Measurements from ENCODE around the gene KCNJ16.

Gene KCNJ16

DNA sequence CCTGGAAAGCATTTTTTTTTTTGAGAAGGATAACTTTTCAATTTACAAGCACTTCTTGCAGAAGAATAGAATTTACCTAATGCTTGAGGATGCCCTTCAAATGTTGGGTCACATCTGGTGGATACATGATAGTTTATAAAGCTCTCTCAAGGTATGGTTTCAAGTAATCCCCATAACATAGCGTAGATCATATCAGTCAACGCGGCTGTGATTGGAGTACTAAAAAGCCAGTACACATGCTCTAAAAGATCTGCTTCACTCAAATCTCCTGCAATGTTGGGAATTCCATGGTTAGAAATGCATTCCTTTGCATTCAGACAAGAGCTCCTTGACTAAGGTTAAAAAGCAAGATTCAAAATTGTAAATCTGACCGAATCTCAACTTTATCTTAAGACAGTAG, 3.9 kb upstream of the KCNJ16 start:
- H3K27ac ChIP-seq (ENCODE audit: low read length): no peak overlapping the region
- H3K4me1 ChIP-seq (ENCODE audit: control insufficient read depth in 1 of 2, insufficient read depth in 2 of 2, low read length in 2 of 2): no peaks in the 10 kb centered on the region
- no peaks in the 10 kb centered on the region for H3K9me3 ChIP-seq (ENCODE audit: control insufficient read depth in 1 of 2, low read length in 2 of 2)
- no peaks in the 10 kb centered on the region for H3K27me3 ChIP-seq (ENCODE audit: low read depth, low read length)
- no peak overlapping the region for H3K4me3 ChIP-seq (ENCODE audit: low read depth in 1 of 2, low read length in 2 of 2)
- H3K36me3 ChIP-seq (ENCODE audit: control insufficient read depth in 1 of 2, insufficient read depth in 2 of 2, low read length in 2 of 2): no peaks in the 10 kb centered on the region

DNA sequence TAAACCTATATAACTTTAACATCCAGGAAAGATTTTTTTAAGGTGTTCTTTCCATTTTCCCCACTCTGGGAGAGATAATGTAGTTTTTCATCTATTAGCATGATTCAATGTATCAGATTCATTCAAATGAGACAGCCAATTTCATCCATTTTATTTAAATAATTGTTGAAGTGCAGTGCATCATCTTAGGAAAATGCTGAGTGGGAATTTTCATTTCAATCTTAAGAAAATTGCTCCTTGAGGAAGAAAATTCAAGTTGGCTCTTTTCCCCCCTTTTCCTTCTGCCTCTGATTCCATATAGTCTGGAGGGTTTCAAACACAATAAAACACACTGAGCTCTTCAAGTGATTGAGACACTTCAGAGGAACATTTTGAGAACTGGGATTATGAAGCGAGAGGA, 3.4 kb upstream of the KCNJ16 start:
- no peak overlapping the region for H3K27ac ChIP-seq (ENCODE audit: low read length)
- H3K4me1 ChIP-seq (ENCODE audit: control insufficient read depth in 1 of 2, insufficient read depth in 2 of 2, low read length in 2 of 2): no peaks in the 10 kb centered on the region

DNA sequence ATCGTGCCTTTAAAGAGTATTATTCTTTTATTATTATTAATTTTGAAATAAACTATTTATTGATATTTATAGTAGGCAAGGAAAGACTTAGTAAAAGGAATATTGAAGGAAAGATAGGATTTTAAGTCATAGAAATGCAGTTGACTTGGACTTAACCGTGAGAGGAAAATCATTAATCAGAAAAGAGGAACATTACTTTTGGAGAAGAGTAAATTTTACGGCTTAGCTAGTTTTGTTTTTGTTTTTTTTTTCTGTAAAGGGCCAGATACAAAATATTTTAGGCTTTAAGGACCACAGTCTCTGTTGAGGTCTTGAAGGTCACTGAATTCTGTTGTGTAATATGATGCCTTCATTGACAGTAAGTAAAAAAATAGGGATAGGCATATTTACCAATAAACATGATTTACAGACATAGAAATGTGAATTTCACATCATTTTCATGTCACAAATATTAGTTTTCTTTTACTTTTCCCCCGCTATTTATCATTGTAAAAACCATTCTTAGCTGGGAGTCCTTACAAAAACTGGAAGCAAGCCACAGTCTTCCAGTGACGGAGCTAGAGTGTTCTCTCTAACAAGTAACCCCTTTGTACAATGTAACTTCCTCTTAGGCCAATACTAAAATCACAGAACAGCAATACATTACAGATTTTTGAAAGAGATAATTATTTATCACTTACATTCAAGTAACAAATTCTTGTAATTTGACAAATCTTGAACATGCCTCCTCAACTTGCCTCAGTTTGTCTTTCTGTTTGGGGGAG, 2.3 kb upstream of the KCNJ16 start:
- Histone ChIP-seq H3K9me3 (ENCODE audit: control insufficient read depth in 1 of 2, low read length in 2 of 2) (no peaks in the 10 kb centered on the region), H3K27me3 (ENCODE audit: low read depth, low read length) (no peaks in the 10 kb centered on the region), H3K4me3 (ENCODE audit: low read depth in 1 of 2, low read length in 2 of 2) (no peak overlapping the region), H3K36me3 (ENCODE audit: control insufficient read depth in 1 of 2, insufficient read depth in 2 of 2, low read length in 2 of 2) (no peaks in the 10 kb centered on the region), H3K4me1 (ENCODE audit: control insufficient read depth in 1 of 2, insufficient read depth in 2 of 2, low read length in 2 of 2) (no peaks in the 10 kb centered on the region), H3K27ac (ENCODE audit: low read length) (no peak overlapping the region)

More for the DNA sequence above, 3.4 kb upstream of the KCNJ16 start:
- H3K4me3 ChIP-seq (ENCODE audit: low read depth in 1 of 2, low read length in 2 of 2): no peak overlapping the region
- H3K36me3 ChIP-seq (ENCODE audit: control insufficient read depth in 1 of 2, insufficient read depth in 2 of 2, low read length in 2 of 2): no peaks in the 10 kb centered on the region
- H3K9me3 ChIP-seq (ENCODE audit: control insufficient read depth in 1 of 2, low read length in 2 of 2): no peaks in the 10 kb centered on the region
- no peaks in the 10 kb centered on the region for H3K27me3 ChIP-seq (ENCODE audit: low read depth, low read length)

DNA sequence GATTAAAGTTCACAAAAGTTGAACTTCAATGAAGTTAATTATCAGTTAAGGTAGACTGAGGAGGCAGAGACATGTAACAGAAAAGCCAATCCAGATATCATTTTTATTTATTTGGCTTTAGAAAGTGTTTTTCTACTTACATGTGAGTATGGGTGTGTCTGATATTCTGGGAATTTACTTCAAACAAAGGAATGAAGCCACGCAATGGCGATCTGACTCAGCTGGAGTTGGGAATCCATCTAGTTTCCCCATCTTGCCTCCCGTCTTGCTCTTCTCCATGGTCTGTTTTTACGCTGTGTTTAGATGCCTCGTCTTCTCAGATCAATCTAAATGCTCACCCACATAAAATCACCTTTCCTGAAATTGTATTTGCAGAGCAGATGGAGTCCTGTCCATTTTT, 1.7 kb upstream of the KCNJ16 start:
- H3K9me3 ChIP-seq (ENCODE audit: control insufficient read depth in 1 of 2, low read length in 2 of 2): no peaks in the 10 kb centered on the region
- H3K4me3 ChIP-seq (ENCODE audit: low read depth in 1 of 2, low read length in 2 of 2): no peak overlapping the region
- no peaks in the 10 kb centered on the region for H3K27me3 ChIP-seq (ENCODE audit: low read depth, low read length)
- H3K27ac ChIP-seq (ENCODE audit: low read length): no peak overlapping the region
- H3K4me1 ChIP-seq (ENCODE audit: control insufficient read depth in 1 of 2, insufficient read depth in 2 of 2, low read length in 2 of 2): no peaks in the 10 kb centered on the region
- no peaks in the 10 kb centered on the region for H3K36me3 ChIP-seq (ENCODE audit: control insufficient read depth in 1 of 2, insufficient read depth in 2 of 2, low read length in 2 of 2)

DNA sequence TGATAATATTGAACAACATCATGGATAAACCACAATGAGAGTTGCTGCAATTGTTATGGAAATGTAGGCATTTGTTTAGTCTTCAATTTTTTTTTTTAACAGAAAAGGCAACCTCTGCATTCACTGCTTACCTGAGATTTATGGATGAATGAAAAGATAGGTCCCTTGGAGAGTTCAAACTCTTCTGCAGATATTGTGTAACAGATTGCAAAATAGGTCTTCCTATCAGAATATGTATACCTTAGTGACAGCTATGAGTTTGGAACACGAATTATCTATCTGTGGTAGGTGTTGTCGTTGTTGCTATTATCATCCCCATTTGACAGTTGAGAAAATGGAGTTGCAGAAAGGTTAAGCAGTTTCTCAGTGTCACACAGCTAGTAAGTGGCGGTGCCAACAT, 1.2 kb upstream of the KCNJ16 start:
- Histone ChIP-seq H3K4me1 (ENCODE audit: control insufficient read depth in 1 of 2, insufficient read depth in 2 of 2, low read length in 2 of 2) (no peaks in the 10 kb centered on the region), H3K36me3 (ENCODE audit: control insufficient read depth in 1 of 2, insufficient read depth in 2 of 2, low read length in 2 of 2) (no peaks in the 10 kb centered on the region), H3K27me3 (ENCODE audit: low read depth, low read length) (no peaks in the 10 kb centered on the region), H3K27ac (ENCODE audit: low read length) (no peak overlapping the region), H3K9me3 (ENCODE audit: control insufficient read depth in 1 of 2, low read length in 2 of 2) (no peaks in the 10 kb centered on the region), H3K4me3 (ENCODE audit: low read depth in 1 of 2, low read length in 2 of 2) (no peak overlapping the region)

DNA sequence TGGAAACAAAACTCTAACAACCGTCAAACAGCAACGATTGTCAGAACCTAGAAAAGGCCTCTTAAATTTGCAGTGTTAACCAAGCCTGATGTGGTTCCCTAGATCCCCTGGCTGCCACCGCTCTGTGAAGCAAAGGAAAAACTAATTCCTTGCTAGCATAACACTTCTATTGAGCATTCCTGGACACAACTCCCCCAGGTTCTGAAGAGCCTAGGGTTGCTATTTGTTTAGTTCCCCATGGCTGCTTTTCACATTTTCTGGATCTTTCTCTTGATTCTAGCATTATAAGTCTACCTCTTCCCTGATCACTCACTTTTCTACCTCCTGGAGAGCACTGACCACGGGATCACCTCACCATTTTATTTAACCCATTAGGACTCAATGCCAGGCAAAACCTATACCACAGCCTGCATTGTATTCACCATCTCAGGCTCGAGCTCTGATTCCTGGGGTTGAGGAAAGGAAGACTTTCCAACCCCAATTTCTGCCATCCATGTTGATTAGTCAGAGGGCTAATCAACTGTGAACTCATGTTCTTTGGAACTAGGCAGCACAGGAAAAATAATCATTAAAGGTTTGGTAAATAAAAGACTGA, 692 bp upstream of the KCNJ16 start:
- no peak overlapping the region for H3K4me3 ChIP-seq (ENCODE audit: low read depth in 1 of 2, low read length in 2 of 2)
- H3K36me3 ChIP-seq (ENCODE audit: control insufficient read depth in 1 of 2, insufficient read depth in 2 of 2, low read length in 2 of 2): no peaks in the 10 kb centered on the region
- H3K27ac ChIP-seq (ENCODE audit: low read length): no peak overlapping the region
- no peaks in the 10 kb centered on the region for H3K27me3 ChIP-seq (ENCODE audit: low read depth, low read length)
- H3K4me1 ChIP-seq (ENCODE audit: control insufficient read depth in 1 of 2, insufficient read depth in 2 of 2, low read length in 2 of 2): no peaks in the 10 kb centered on the region
- no peaks in the 10 kb centered on the region for H3K9me3 ChIP-seq (ENCODE audit: control insufficient read depth in 1 of 2, low read length in 2 of 2)

DNA sequence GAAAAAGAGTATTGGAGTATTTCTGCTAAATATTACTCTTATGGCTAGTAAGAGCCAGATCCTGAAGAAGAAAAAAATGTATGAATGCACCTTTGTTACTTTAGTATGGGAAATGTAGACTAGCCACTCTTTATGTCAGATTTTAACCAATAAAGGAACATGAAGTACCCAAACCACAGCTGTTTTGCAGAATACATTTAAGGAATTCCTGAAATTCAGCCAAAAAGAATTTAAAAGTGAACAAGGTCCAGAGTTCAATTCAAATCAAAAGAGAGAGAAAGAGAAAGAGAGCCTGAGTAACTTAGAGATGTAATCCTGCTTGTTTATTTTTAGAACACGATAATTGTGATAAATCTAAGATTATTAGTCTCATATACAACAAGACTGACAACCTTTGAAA, 1.2 kb downstream of the KCNJ16 start:
- no peak overlapping the region for H3K4me3 ChIP-seq (ENCODE audit: low read depth in 1 of 2, low read length in 2 of 2)
- H3K36me3 ChIP-seq (ENCODE audit: control insufficient read depth in 1 of 2, insufficient read depth in 2 of 2, low read length in 2 of 2): no peaks in the 10 kb centered on the region
- H3K4me1 ChIP-seq (ENCODE audit: control insufficient read depth in 1 of 2, insufficient read depth in 2 of 2, low read length in 2 of 2): peaks cover 0 to 4% of the 10 kb centered on the region in 2 donors
- H3K9me3 ChIP-seq (ENCODE audit: control insufficient read depth in 1 of 2, low read length in 2 of 2): no peaks in the 10 kb centered on the region
- H3K27ac ChIP-seq (ENCODE audit: low read length): no peak overlapping the region
- H3K27me3 ChIP-seq (ENCODE audit: low read depth, low read length): no peaks in the 10 kb centered on the region

DNA sequence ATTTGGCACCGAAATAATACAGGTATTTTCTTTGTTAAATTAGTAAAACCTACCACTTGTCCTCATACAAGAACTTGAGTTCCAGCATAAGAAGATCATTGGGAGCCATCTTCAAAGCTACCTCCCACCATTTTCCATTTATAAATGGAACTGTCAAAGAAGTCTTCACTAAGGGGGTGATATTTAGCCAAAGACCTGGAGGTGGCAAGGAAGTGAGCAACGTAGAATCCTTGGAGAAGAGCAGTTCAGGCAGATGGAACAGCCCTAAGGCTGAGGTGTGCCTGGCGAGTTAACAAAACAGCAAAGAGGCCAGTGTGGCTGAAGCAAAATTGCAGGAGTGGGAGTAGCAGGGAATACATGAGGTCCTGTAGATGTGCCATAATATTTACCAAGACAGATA, 1.8 kb downstream of the KCNJ16 start:
- Histone ChIP-seq H3K27ac (ENCODE audit: low read length) (no peak overlapping the region), H3K4me3 (ENCODE audit: low read depth in 1 of 2, low read length in 2 of 2) (no peak overlapping the region), H3K4me1 (ENCODE audit: control insufficient read depth in 1 of 2, insufficient read depth in 2 of 2, low read length in 2 of 2) (peaks cover 0 to 4% of the 10 kb centered on the region in 2 donors), H3K27me3 (ENCODE audit: low read depth, low read length) (no peaks in the 10 kb centered on the region), H3K36me3 (ENCODE audit: control insufficient read depth in 1 of 2, insufficient read depth in 2 of 2, low read length in 2 of 2) (no peaks in the 10 kb centered on the region), H3K9me3 (ENCODE audit: control insufficient read depth in 1 of 2, low read length in 2 of 2) (no peaks in the 10 kb centered on the region)

DNA sequence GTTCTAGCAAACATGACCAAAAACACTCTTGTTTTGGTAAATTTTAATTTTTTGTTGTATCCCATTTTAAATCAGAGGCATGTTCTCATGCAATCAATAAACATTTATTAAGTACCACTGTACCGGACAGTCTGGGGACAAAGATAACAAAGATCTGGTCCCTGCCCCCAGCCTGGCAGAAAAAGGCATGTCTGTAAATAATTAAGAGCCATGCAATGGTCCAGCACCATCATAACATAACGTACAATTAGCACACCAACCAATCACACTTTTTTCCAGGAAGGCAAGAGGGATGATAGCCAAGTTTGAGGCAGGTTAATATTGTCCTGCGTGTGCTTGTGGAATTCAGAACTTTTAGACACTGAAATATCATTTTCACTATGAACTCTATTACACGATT, 3.5 kb downstream of the KCNJ16 start:
- Histone ChIP-seq H3K4me3 (ENCODE audit: low read depth in 1 of 2, low read length in 2 of 2) (no peak overlapping the region), H3K9me3 (ENCODE audit: control insufficient read depth in 1 of 2, low read length in 2 of 2) (no peaks in the 10 kb centered on the region), H3K36me3 (ENCODE audit: control insufficient read depth in 1 of 2, insufficient read depth in 2 of 2, low read length in 2 of 2) (no peaks in the 10 kb centered on the region), H3K4me1 (ENCODE audit: control insufficient read depth in 1 of 2, insufficient read depth in 2 of 2, low read length in 2 of 2) (peaks cover 0 to 4% of the 10 kb centered on the region in 2 donors), H3K27ac (ENCODE audit: low read length) (no peak overlapping the region), H3K27me3 (ENCODE audit: low read depth, low read length) (no peaks in the 10 kb centered on the region)

DNA sequence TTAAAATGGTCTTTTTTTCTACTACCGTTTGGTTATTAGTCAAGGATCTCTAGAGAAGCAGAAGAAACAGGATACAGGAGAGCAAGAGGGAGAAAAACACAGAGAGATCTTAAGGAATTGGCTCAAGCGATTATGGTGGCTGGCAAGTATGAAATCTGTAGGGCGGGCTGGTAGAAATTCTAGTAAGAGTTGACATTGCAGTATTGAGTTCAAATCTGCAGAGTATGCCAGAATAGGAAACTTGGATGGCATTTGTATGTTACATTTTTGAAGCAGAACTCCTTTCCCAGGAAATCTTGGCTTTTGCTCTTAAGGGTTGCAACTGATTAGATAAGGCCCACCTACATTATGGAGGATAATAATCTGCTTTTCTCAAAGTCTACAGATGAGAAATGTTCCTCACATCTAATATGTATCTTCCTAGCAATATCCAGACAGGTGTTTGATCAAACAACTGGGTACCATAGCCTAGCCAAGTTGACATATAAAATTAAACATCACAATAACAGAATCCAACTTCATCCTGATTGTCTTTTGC, 4.0 kb downstream of the KCNJ16 start:
- no peaks in the 10 kb centered on the region for H3K27me3 ChIP-seq (ENCODE audit: low read depth, low read length)
- peaks cover 0 to 4% of the 10 kb centered on the region in 2 donors for H3K4me1 ChIP-seq (ENCODE audit: control insufficient read depth in 1 of 2, insufficient read depth in 2 of 2, low read length in 2 of 2)
- no peaks in the 10 kb centered on the region for H3K36me3 ChIP-seq (ENCODE audit: control insufficient read depth in 1 of 2, insufficient read depth in 2 of 2, low read length in 2 of 2)
- no peak overlapping the region for H3K4me3 ChIP-seq (ENCODE audit: low read depth in 1 of 2, low read length in 2 of 2)
- H3K27ac ChIP-seq (ENCODE audit: low read length): no peak overlapping the region
- H3K9me3 ChIP-seq (ENCODE audit: control insufficient read depth in 1 of 2, low read length in 2 of 2): no peaks in the 10 kb centered on the region

DNA sequence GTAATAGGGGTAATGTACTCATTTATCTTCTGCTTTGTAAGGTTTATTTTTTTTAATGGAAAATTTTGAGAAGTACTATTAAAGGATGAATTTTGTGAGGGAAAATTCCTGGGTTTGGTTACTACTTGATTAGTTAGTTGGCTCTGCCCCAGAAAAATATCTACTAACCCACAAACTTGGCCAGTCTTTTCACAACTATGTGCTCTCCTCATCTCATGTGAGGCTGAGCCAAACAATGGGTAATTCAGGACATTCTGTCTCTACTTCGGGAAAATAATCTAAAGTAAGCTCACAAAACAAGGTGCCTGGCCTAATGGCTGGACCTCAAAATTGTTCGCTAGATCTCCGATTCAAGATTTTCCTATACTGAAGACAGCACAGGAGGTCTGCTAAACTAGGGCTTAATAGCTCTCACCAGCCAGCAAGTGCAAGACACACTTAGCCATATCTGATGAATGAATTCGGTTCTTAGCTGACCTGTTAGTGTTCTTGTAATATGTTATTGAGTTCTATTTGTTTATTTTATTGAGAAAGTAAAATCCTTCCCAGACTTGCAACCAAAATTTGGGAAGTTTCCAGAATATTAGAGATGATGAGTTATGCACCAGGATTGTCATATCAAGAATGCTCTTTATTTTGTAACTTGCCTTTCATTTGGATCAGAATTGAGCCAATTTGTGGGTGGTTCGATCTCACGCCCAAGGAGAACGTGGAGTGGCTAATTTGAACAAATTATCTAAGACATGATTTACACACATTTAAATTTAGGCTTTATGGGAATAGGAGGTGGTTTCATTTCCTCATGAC, 5.7 kb downstream of the KCNJ16 start:
- Histone ChIP-seq H3K27ac (ENCODE audit: low read length) (no peak overlapping the region), H3K4me3 (ENCODE audit: low read depth in 1 of 2, low read length in 2 of 2) (no peak overlapping the region), H3K36me3 (ENCODE audit: control insufficient read depth in 1 of 2, insufficient read depth in 2 of 2, low read length in 2 of 2) (no peaks in the 10 kb centered on the region)

More for the DNA sequence above, 5.7 kb downstream of the KCNJ16 start:
- Histone ChIP-seq H3K27me3 (ENCODE audit: low read depth, low read length) (no peaks in the 10 kb centered on the region), H3K4me1 (ENCODE audit: control insufficient read depth in 1 of 2, insufficient read depth in 2 of 2, low read length in 2 of 2) (peaks cover 0 to 4% of the 10 kb centered on the region in 2 donors), H3K9me3 (ENCODE audit: control insufficient read depth in 1 of 2, low read length in 2 of 2) (no peaks in the 10 kb centered on the region)
